Activated CD4-positive, alpha-beta T cell treated with anti-CD3 and anti-CD28 coated beads, Interleukin-2, amount 50 U/mL, for 16 hours (primary cell): Measurements from ENCODE around the gene ATG9B.
"Not testable (repeated sequence)": the region's sequence is repeated elsewhere in the genome, so short reads cannot be mapped to it uniquely, and the experiment has no call there.

Experiments
- DNase-seq: peaks from one replicate; pipeline ENCODE4 v3.0.0-alpha.2; 2020

The ATG9B gene

GRCh38 chr7:151015967-151016366, 8.3 kb downstream of the ATG9B start:
- no peak for DNase-seq

GRCh38 chr7:151014950-151015349, 9.3 kb downstream of the ATG9B start:
- no peak for DNase-seq

- DNase-seq = peak; percentile 93
Measured at GRCh38 chr7:151013733-151014497, 10.4 kb downstream of the ATG9B start.

- DNase-seq = no peak
Measured at GRCh38 chr7:151013356-151013732, 10.9 kb downstream of the ATG9B start.

- DNase-seq = no peak
Measured at GRCh38 chr7:151012911-151013347, 11.4 kb downstream of the ATG9B start.

GRCh38 chr7:151012031-151012692, 12.1 kb downstream of the ATG9B start:
- no peak for DNase-seq

GRCh38 chr7:151011616-151012015, 12.7 kb downstream of the ATG9B start:
- not testable (repeated sequence) for DNase-seq

GRCh38 chr7:151011097-151011409, 13.2 kb downstream of the ATG9B start:
- DNase-seq = no peak

- DNase-seq = peak; percentile 48
Measured at GRCh38 chr7:151010307-151011096, 13.8 kb downstream of the ATG9B start.

- DNase-seq = no peak
Measured at GRCh38 chr7:151010037-151010306, 14.3 kb downstream of the ATG9B start.

GRCh38 chr7:151009327-151010036, 14.8 kb downstream of the ATG9B start:
- DNase-seq = no peak

GRCh38 chr7:151008511-151009323, 15.6 kb downstream of the ATG9B start:
- DNase-seq = peak; percentile 92

- peak; percentile 64 for DNase-seq
Measured at GRCh38 chr7:151008143-151008510, 16.2 kb downstream of the ATG9B start.

- no peak for DNase-seq
Measured at GRCh38 chr7:151007469-151007898, 16.8 kb downstream of the ATG9B start.

- no peak for DNase-seq
Measured at GRCh38 chr7:151006590-151007300, 17.5 kb downstream of the ATG9B start.

GRCh38 chr7:151005566-151005965, 18.7 kb downstream of the ATG9B start:
- DNase-seq = no peak

GRCh38 chr7:151003572-151003971, 20.7 kb downstream of the ATG9B start:
- no peak for DNase-seq

GRCh38 chr7:151001546-151001945, 22.7 kb downstream of the ATG9B start:
- no peak for DNase-seq

GRCh38 chr7:151000897-151001495, 23.3 kb downstream of the ATG9B start:
- no peak for DNase-seq

- DNase-seq = no peak
Measured at GRCh38 chr7:150999497-151000230, 24.6 kb downstream of the ATG9B start.

GRCh38 chr7:150999001-150999400, 25.3 kb downstream of the ATG9B start:
- no peak for DNase-seq
